ENCODE results near the gene ZNF683. TPM values are rescaled to one million over a fixed set of nuclear protein-coding genes. Genes with fewer than 3 reads are reported as not detected.

Gene ZNF683
- total and polyA plus RNA-seq, 9 of the 15 experiments (the other 6 are each of a cell fraction or from before 2014, with no cell fraction given), result not detected

DNA sequence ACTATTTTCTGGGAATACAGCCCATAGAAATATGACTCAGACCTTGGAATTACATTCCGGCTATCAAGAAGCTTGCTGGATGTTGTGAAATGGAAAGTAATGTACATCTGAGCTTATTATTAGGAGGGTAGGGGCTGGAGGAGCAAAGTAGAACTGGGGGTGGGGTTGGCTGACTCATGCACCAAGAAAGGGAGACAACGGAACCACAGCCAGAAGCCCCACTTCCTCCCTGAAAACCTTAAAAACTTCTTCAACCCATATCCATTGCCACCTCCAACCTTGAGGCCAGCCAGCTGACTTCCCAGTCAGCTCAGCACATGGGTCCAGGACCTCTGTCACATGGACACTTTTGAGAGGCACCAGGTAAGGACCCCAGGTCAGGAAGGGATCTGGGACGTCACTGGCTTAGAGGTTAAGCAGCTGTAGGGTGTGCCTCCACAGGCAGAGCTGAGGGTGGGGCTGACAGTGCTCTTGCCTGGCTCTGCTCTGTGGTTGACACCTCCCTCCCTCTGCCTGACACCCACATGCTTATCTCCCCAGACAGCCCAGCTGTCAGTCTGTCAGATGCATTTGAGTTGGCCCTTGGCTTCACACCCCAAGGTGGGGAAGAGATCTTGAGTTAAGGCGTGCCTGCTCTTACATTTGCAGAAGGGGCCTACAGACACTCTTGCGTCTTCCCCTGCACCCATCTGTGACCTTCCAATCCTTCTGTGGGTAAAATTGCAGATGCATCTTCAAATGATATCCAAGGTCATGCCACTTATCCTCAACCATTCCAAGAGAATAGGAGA is 5.7 kb upstream of the ZNF683 start (continued):
- peak; percentile 82 for TF ChIP-seq CUX1 (CRISPR knock-in tag; IDR thresholded peaks at IDR 0.05)
- peak; percentile 96 for TF ChIP-seq EGR1 (conservative IDR thresholded peaks at IDR 0.05)
- TF ChIP-seq CBX1 (IDR thresholded peaks at IDR 0.05; ENCODE audit: low read depth), result peak; percentile 84
- TF ChIP-seq HCFC1 (IDR thresholded peaks at IDR 0.05; ENCODE audit: low read depth, low read length), result no peak
- TF ChIP-seq GTF2B (IDR thresholded peaks at IDR 0.05; ENCODE audit: extremely low read depth, insufficient read length), result no peak
- peak; percentile 42 for TF ChIP-seq CC2D1A (IDR thresholded peaks at IDR 0.05)
- peak; percentile 93 for TF ChIP-seq ZNF175 (CRISPR knock-in tag; IDR thresholded peaks at IDR 0.05; ENCODE audit: low read depth)
- TF ChIP-seq SRF (CRISPR knock-in tag; IDR thresholded peaks at IDR 0.05), result peak in 1 of 2 experiments; percentile 90; a peak in 2 of 4 replicates
- peak; percentile 96 for TF ChIP-seq RBBP5 (IDR thresholded peaks at IDR 0.05; ENCODE audit: borderline replicate concordance, insufficient read depth, low read length, poor library complexity, severe bottlenecking)
- TF ChIP-seq ARID1B (IDR thresholded peaks at IDR 0.05), result peak; percentile 97
- TF ChIP-seq, protein P1, sequence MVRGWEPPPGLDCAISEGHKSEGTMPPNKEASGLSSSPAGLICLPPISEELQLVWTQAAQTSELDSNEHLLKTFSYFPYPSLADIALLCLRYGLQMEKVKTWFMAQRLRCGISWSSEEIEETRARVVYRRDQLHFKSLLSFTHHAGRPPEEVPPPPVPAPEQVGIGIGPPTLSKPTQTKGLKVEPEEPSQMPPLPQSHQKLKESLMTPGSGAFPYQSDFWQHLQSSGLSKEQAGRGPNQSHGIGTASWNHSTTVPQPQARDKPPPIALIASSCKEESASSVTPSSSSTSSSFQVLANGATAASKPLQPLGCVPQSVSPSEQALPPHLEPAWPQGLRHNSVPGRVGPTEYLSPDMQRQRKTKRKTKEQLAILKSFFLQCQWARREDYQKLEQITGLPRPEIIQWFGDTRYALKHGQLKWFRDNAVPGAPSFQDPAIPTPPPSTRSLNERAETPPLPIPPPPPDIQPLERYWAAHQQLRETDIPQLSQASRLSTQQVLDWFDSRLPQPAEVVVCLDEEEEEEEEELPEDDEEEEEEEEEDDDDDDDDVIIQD (CRISPR knock-in tag; IDR thresholded peaks at IDR 0.05), result no peak
- TF ChIP-seq, protein P2, sequence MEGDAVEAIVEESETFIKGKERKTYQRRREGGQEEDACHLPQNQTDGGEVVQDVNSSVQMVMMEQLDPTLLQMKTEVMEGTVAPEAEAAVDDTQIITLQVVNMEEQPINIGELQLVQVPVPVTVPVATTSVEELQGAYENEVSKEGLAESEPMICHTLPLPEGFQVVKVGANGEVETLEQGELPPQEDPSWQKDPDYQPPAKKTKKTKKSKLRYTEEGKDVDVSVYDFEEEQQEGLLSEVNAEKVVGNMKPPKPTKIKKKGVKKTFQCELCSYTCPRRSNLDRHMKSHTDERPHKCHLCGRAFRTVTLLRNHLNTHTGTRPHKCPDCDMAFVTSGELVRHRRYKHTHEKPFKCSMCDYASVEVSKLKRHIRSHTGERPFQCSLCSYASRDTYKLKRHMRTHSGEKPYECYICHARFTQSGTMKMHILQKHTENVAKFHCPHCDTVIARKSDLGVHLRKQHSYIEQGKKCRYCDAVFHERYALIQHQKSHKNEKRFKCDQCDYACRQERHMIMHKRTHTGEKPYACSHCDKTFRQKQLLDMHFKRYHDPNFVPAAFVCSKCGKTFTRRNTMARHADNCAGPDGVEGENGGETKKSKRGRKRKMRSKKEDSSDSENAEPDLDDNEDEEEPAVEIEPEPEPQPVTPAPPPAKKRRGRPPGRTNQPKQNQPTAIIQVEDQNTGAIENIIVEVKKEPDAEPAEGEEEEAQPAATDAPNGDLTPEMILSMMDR (IDR thresholded peaks at IDR 0.05 in 2 of 3, conservative IDR thresholded peaks at IDR 0.05 in 1 of 3; ENCODE audit: insufficient read depth in 2 of 3, low read depth in 1 of 3, low read length in 3 of 3), result 0 out of 6 replicates have a peak, but pooled peaks of 1 of the 3 experiments have one; percentile 4
- TF ChIP-seq KAT7 (CRISPR knock-in tag; IDR thresholded peaks at IDR 0.05; ENCODE audit: borderline replicate concordance), result no peak
- TF ChIP-seq NFRKB (IDR thresholded peaks at IDR 0.05; ENCODE audit: low read depth), result peak; percentile 52; the same call in 1 of the 2 replicates
- no peak for TF ChIP-seq BRF1 (IDR thresholded peaks at IDR 0.05; ENCODE audit: borderline replicate concordance, extremely low read depth, insufficient read length)
